ENCODE results near the gene DHX30.

DHX30 gene

GRCh38 chr3:47890126-47890827, 87.3 kb downstream of the DHX30 start:
- DNase-seq, result no peak

GRCh38 chr3:47890828-47891612, 88.1 kb downstream of the DHX30 start:
- no peak for DNase-seq

- no peak for DNase-seq
Measured at GRCh38 chr3:47891613-47892005, 88.7 kb downstream of the DHX30 start.

- DNase-seq, result no peak
Measured at GRCh38 chr3:47892286-47893040, 89.5 kb downstream of the DHX30 start.

GRCh38 chr3:47895241-47895640, 92.3 kb downstream of the DHX30 start:
- DNase-seq, result no peak

GRCh38 chr3:47896736-47897135, 93.8 kb downstream of the DHX30 start:
- DNase-seq, result no peak

GRCh38 chr3:47897954-47898353, 95.0 kb downstream of the DHX30 start:
- DNase-seq, result no peak

- no peak for DNase-seq
Measured at GRCh38 chr3:47899495-47900108, 96.7 kb downstream of the DHX30 start.

Measured in NCI-H1694 treated with DMSO at 0.1 percent for 48 hours (cell line).